SK-N-MC (cell line): ENCODE data around the gene VAMP5.
"Not testable (repeated sequence)": the region's sequence is repeated elsewhere in the genome, so short reads cannot be mapped to it uniquely, and the experiment has no call there.

Experiments used
- DNase-seq: peaks from one replicate; pipeline ENCODE4 v3.0.0-alpha.2; 2011; ENCODE audit warnings: low read depth, low spot score
- H3K27ac ChIP-seq: fragments of 200-600 bp; sonication (generic); 2 replicates; pipeline ENCODE4 v1.5.1; 2016; ENCODE audit warnings: mixed run types
- H3K36me3 ChIP-seq: fragments of 200-600 bp; sonication (generic); 2 replicates; pipeline ENCODE4 v1.6.1; 2017; ENCODE audit warnings: antibody characterized with exemption, low read length, mixed read lengths; ENCODE audit not compliant: insufficient read depth
- H3K4me3 ChIP-seq: fragments of 200-600 bp; sonication (generic); 2 replicates; pipeline ENCODE4 v1.5.1; 2016
- H3K9ac ChIP-seq: fragments of 200-600 bp; sonication (generic); 2 replicates; pipeline ENCODE4 v1.8.0; 2017; ENCODE audit warnings: mixed run types, mixed read lengths; ENCODE audit not compliant: insufficient read length
- H3K9me3 ChIP-seq: fragments of 200-600 bp; sonication (generic); 2 replicates; pipeline ENCODE4 v1.6.1; 2017; ENCODE audit warnings: low read depth, mild to moderate bottlenecking, antibody characterized with exemption, low read length, moderate library complexity, mixed read lengths
- EZH2 ChIP-seq: fragments of 200-600 bp; sonication (generic); IDR thresholded peaks from one replicate; pipeline ENCODE4 v1.6.1; 2017; ENCODE audit warnings: antibody characterized with exemption
- FOXP2 ChIP-seq: optimal IDR thresholded peaks from 2 replicates; pipeline ENCODE3; 2011; ENCODE audit warnings: mild to moderate bottlenecking, moderate library complexity; ENCODE audit not compliant: insufficient read depth; ENCODE audit errors: extremely low read length, control extremely low read depth
- POLR2AphosphoS5 ChIP-seq: IDR thresholded peaks from 2 replicates; pipeline ENCODE4 v1.6.1; 2012; ENCODE audit warnings: mild to moderate bottlenecking, low read depth, low read length, borderline replicate concordance

VAMP5 gene

DNA sequence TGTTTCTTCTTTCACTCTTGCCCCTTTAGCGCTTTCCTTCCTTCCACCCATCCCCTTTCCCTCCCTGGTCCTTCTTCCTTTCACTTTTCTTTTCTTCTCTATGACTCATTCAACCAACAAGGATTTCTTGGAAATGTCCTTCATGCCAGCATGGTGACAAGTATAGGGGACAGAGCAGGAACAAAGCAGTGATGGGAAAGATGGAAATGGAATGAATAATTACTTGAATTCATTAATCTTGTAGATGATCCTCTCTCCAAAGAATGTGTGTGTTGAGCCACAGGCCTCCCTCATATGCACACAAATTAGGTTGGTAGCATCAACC is 1.5 kb downstream of the VAMP5 start:
- Histone ChIP-seq H3K4me3 (no peak overlapping the region), H3K27ac (no peak overlapping the region), H3K36me3 (no peaks in the 10 kb centered on the region), H3K9ac (no peak overlapping the region), H3K9me3 (no peaks in the 10 kb centered on the region)
- TF ChIP-seq EZH2, result no peak
- TF ChIP-seq POLR2AphosphoS5, result no peak
- TF ChIP-seq FOXP2, result no peak
- no peak for DNase-seq

DNA sequence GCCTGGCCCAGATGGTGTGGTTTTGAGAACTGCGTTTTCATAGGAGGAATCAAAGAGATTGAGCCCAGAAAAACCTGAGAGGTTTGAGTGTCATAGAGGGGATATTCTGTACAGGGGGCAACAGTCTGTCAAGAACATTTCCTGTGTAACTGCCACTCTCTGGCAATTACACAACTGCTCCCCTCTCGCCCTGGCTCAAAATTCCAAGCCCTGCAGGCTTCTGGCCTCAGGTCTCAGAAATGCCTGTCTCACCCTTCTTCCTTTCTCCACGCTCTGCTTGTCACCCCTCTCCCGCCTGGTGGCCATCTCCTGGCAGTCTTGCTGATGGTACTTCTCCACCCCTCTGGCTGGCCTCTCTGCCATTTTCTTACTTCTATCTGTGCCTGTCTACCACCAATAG is 4.0 kb downstream of the VAMP5 start:
- Histone ChIP-seq H3K4me3 (no peak overlapping the region), H3K9me3 (no peaks in the 10 kb centered on the region), H3K27ac (no peak overlapping the region), H3K9ac (no peak overlapping the region), H3K36me3 (no peaks in the 10 kb centered on the region)
- TF ChIP-seq FOXP2, result no peak
- no peak for TF ChIP-seq EZH2
- TF ChIP-seq POLR2AphosphoS5, result no peak
- no peak for DNase-seq

DNA sequence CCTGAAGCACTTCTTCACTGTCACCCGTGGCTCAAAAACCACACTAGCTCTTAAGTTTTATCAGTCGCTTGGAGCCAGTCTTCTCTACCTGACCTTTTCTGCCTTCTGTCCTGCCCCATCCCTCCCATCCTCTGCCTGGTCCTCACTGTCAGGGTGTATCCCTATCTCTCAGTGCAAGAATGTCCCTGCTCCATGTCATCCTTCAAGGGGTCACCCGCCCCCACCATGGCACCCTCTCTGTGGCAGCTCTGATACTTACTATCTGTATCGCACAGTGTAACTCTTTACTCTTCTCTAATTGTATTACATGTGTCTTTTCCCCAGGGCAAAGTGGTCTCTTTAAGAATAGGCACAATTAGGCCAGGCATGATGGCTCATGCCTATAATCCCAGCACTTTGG is 4.4 kb downstream of the VAMP5 start:
- no peak for DNase-seq
- no peak overlapping the region for H3K4me3 ChIP-seq
- no peaks in the 10 kb centered on the region for H3K36me3 ChIP-seq
- H3K9me3 ChIP-seq, result no peaks in the 10 kb centered on the region
- H3K27ac ChIP-seq, result no peak overlapping the region
- no peak for TF ChIP-seq POLR2AphosphoS5
- TF ChIP-seq EZH2, result no peak
- no peak for TF ChIP-seq FOXP2
- no peak overlapping the region for H3K9ac ChIP-seq

DNA sequence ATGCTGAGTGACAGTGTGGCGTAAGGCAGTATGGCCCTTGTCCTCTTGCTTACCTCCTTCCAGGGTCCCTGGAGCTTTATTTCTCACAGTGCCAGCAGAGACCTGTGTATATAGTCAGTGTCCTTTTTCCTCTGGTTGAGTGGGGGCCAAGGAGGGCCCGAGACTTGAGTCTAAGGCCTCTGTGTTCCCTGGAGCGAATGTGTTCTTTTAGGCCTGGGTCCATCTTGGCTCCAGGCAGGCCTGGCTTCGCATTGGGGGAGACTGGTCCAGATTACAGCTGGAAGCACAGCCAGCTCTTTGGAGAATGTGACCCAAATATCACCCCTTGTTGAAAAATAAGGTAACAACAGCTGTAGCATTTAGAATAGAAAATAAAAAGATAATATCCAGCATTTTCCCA is 5.0 kb downstream of the VAMP5 start:
- Histone ChIP-seq H3K4me3 (no peak overlapping the region), H3K36me3 (no peaks in the 10 kb centered on the region), H3K9ac (no peak overlapping the region), H3K27ac (no peak overlapping the region), H3K9me3 (no peaks in the 10 kb centered on the region)
- TF ChIP-seq FOXP2, result no peak
- no peak for DNase-seq

DNA sequence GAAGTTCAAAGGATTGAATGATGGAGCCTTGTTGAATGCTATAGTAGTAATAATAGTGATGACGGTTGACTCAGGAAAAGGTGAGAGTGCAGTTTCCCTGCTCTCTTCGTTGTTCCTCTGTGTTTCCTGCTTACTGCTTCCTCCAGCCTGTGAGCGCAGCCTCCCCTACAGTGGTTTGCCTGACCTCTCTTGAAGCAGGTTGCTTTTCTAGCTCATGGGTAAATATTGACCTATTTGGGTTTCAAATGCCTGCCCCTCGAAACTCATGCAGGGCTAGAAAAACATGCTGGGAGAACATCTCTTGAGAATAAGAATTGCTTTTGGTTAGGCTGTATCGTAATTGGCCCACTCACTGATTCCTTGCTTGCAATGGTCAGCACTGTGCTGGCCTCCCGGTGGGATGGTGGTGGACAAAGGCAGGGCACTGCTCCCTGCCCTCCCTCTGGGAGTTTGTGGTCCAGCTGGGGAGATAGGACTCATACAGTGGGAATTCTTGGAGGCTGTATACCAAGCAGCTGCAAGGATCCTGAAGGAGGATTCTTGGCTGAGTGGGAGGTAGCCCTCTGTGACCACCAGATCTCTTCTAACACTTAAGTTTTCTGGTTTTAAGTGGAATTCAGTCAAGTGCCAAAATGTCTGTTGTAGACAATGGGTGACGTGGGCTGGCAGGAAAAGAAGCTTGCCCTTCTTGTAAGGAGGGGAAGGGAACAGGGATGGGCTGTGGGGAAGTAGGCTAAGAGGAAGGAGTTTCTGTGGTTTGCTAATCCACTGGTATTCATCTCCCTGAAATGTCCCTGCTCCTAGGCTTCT is 6.0 kb downstream of the VAMP5 start:
- Histone ChIP-seq H3K36me3 (no peaks in the 10 kb centered on the region), H3K4me3 (no peak overlapping the region), H3K9ac (no peak overlapping the region), H3K27ac (no peak overlapping the region), H3K9me3 (no peaks in the 10 kb centered on the region)
- TF ChIP-seq POLR2AphosphoS5, result no peak
- no peak for TF ChIP-seq FOXP2
- no peak for TF ChIP-seq EZH2
- DNase-seq, result no peak

DNA sequence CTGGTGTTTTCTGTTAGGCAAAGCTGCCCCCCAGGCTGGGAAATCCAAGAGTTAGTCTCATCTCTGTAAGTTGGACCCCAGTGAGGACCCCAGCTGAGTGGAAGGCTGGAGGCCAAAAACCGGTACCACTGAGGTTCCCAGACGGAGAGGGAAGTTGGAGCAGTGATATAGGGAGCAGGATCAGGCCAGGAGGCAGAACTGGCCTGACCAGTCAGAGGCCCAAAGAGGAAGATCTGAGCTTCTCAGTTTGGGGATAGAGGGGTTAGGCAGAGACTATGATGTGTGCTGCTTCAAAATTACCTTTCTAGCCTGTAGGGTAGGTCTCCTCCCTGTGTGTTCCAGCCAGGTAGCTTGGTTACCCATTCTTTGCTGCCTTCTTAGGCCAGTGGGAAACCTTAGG is 6.7 kb downstream of the VAMP5 start:
- DNase-seq, result no peak
- Histone ChIP-seq H3K4me3 (no peak overlapping the region), H3K36me3 (no peaks in the 10 kb centered on the region), H3K27ac (no peak overlapping the region), H3K9ac (no peak overlapping the region), H3K9me3 (no peaks in the 10 kb centered on the region)
- TF ChIP-seq EZH2, result no peak
- TF ChIP-seq POLR2AphosphoS5, result no peak
- TF ChIP-seq FOXP2, result no peak

DNA sequence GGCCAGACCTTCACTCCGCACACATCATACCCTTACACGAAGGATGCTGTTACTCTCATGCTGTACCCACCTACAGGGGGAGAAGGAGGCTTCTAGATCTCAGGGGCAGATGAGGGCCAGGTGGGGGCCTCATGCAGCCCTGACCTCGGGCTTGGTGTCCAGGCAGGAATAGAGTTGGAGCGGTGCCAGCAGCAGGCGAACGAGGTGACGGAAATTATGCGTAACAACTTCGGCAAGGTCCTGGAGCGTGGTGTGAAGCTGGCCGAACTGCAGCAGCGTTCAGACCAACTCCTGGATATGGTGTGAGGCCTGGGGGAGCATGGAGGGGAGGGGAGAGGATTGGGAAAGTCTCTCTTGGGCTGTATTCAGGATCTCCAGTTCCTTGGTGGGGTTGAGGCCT is 7.3 kb downstream of the VAMP5 start:
- no peak overlapping the region for H3K4me3 ChIP-seq
- H3K9ac ChIP-seq, result no peak overlapping the region
- TF ChIP-seq POLR2AphosphoS5 (no peak), EZH2 (no peak), FOXP2 (no peak)
- H3K27ac ChIP-seq, result no peak overlapping the region
- no peaks in the 10 kb centered on the region for H3K9me3 ChIP-seq
- no peaks in the 10 kb centered on the region; the same call in 1 of the 2 replicates for H3K36me3 ChIP-seq
- no peak for DNase-seq

DNA sequence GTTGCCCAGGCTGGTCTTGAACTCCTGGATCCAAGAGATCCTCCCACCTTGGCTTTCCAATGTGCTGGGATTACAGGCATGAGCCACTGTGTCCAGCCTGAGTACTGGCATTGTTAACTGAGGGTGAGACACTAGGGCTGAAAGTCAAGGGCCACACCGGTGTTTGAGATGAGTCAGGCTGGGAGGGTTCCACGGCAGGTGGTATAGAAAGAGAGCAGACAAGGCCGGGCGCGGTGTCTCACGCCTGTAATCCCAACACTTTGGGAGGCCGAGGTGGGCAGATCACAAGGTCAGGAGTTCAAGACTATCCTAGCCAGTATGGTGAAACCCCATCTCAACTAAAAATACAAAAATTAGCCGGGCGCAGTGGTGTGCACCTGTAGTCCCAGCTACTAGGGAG is 8.1 kb downstream of the VAMP5 start:
- not testable (repeated sequence) for H3K36me3 ChIP-seq, DNase-seq, H3K27ac ChIP-seq, H3K9me3 ChIP-seq, H3K9ac ChIP-seq, H3K4me3 ChIP-seq

DNA sequence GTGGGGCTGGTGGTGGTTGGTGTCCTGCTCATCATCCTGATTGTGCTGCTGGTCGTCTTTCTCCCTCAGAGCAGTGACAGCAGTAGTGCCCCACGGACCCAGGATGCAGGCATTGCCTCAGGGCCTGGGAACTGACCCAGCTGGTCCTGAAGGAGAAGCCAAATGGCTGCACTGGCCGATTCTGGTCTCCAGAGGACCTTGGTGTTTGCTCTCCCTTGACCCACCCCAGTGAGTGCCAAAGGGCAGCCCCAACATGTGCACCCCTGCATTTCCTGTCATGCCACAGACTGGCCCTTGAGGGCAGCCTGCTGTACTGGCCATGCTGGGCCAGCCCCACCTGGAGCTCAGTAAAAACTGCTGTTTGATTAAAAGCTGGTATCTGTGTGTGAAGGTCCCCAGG is 8.8 kb downstream of the VAMP5 start:
- DNase-seq, result no peak
- peaks cover 6% of the 10 kb centered on the region; the same call in 1 of the 2 replicates for H3K36me3 ChIP-seq
- H3K4me3 ChIP-seq, result no peak overlapping the region
- no peak overlapping the region for H3K27ac ChIP-seq
- TF ChIP-seq EZH2 (no peak), FOXP2 (no peak), POLR2AphosphoS5 (no peak)
- no peaks in the 10 kb centered on the region for H3K9me3 ChIP-seq
- H3K9ac ChIP-seq, result no peak overlapping the region
